GM18868 (cell line): ENCODE data around the gene MICAL3.

Experiments
- ATAC-seq: cut with Tn5 transposase; IDR thresholded peaks from one replicate; pipeline ENCODE4 v1.9.1; 2021; ENCODE audit warnings: mild to moderate bottlenecking, moderate library complexity; ENCODE audit not compliant: unreplicated experiment

Gene MICAL3

GRCh38 chr22:17955590-17956379 lies 68.6 kb downstream of the MICAL3 start:
- ATAC-seq = no peak

- no peak for ATAC-seq
Measured at GRCh38 chr22:17954860-17955587, 69.3 kb downstream of the MICAL3 start.

GRCh38 chr22:17954200-17954859 lies 70.0 kb downstream of the MICAL3 start:
- no peak for ATAC-seq

- ATAC-seq = no peak
Measured at GRCh38 chr22:17953147-17953546, 71.2 kb downstream of the MICAL3 start.

GRCh38 chr22:17952273-17952801 lies 72.0 kb downstream of the MICAL3 start:
- no peak for ATAC-seq

GRCh38 chr22:17951315-17951714 lies 73.0 kb downstream of the MICAL3 start:
- ATAC-seq = no peak

GRCh38 chr22:17950651-17951214 lies 73.6 kb downstream of the MICAL3 start:
- no peak for ATAC-seq

GRCh38 chr22:17949642-17950473 lies 74.5 kb downstream of the MICAL3 start:
- ATAC-seq = no peak

GRCh38 chr22:17948101-17948500 lies 76.3 kb downstream of the MICAL3 start:
- no peak for ATAC-seq

GRCh38 chr22:17946662-17947367 lies 77.5 kb downstream of the MICAL3 start:
- no peak for ATAC-seq

GRCh38 chr22:17945888-17946648 lies 78.3 kb downstream of the MICAL3 start:
- no peak for ATAC-seq

- no peak for ATAC-seq
Measured at GRCh38 chr22:17945156-17945887, 79.0 kb downstream of the MICAL3 start.

GRCh38 chr22:17944256-17944655 lies 80.1 kb downstream of the MICAL3 start:
- ATAC-seq = no peak

- no peak for ATAC-seq
Measured at GRCh38 chr22:17943533-17944249, 80.7 kb downstream of the MICAL3 start.

GRCh38 chr22:17942721-17943120 lies 81.6 kb downstream of the MICAL3 start:
- no peak for ATAC-seq

GRCh38 chr22:17941471-17942406 lies 82.6 kb downstream of the MICAL3 start:
- no peak for ATAC-seq

GRCh38 chr22:17939579-17939978 lies 84.8 kb downstream of the MICAL3 start:
- ATAC-seq = no peak
